GM12878 (cell line): ENCODE results near the gene METAP2. TPM values are rescaled to one million over a fixed set of nuclear protein-coding genes. Genes with fewer than 3 reads are reported as not detected.

Experiments used
- ATAC-seq: fragments of 200-7000 bp; cut with Tn5 transposase; 3 replicates; pipeline ENCODE4 v1.9.1; 2020; ENCODE audit warnings: mild to moderate bottlenecking, moderate library complexity
- BruUV-seq: library from RNA; stranded (reverse); fragments of 400-500 nt; replicated peaks from 2 replicates; lab custom pipeline; 2021; lab: Mats Ljungman, UMichigan
- CTCF ChIA-PET: fragments of 300-600 bp; sonication (Branson Sonifier 250); formaldehyde crosslinking; extraction: SDS; loops from one replicate; lab custom pipeline; 2021; ENCODE audit warnings: inconsistent platforms; lab: Yijun Ruan, JAX
- POLR2A ChIA-PET: fragments of 350-600 bp; formaldehyde crosslinking; extraction: SDS; loops from one replicate; lab custom pipeline; 2021; ENCODE audit warnings: inconsistent platforms; lab: Charles Lee
- RAD21 ChIA-PET: fragments of 300-600 bp; sonication (Branson Sonifier 250); formaldehyde crosslinking; loops from one replicate; lab custom pipeline; 2023; ENCODE audit warnings: antibody characterized with exemption; ENCODE audit not compliant: unreplicated experiment; lab: Charles Lee
- SMC1A ChIA-PET: fragments of 300-600 bp; sonication (Branson Sonifier 250); formaldehyde crosslinking; loops from one replicate; lab custom pipeline; 2023; ENCODE audit not compliant: unreplicated experiment, uncharacterized antibody; lab: Charles Lee
- DNase-seq: peaks from one replicate; pipeline ENCODE4 v3.0.0-alpha.2; 2011; ENCODE audit warnings: low read depth, low spot score
- FAIRE-seq: peaks from 3 replicates; lab custom pipeline; 2011; peaks lifted over from hg19 to GRCh38; lab: Jason Lieb, UNC
- H2AFZ ChIP-seq: 2 replicates; pipeline ENCODE4 v1.6.0; 2011; ENCODE audit warnings: low read depth, low read length, control low read depth; ENCODE audit not compliant: control insufficient read depth
- H3K27ac ChIP-seq: 2 replicates; pipeline ENCODE4 v1.5.1; 2011; ENCODE audit warnings: control low read depth; ENCODE audit not compliant: control insufficient read depth, insufficient read depth
- H3K27me3 ChIP-seq, 2 experiments: replicated peaks in 1 of 2; 2 replicates each; pipeline versions ENCODE4 v1.6.0 to v1.6.1; 2011; ENCODE audit warnings: low read length in 1 of 2; ENCODE audit not compliant: control insufficient read depth in 2 of 2, insufficient read depth in 2 of 2
- H3K36me3 ChIP-seq, 2 experiments: 2 replicates each; pipeline ENCODE4 v1.5.1; 2011; ENCODE audit warnings: low read length in 1 of 2; ENCODE audit not compliant: control insufficient read depth in 2 of 2, insufficient read depth in 2 of 2
- H3K4me1 ChIP-seq: 2 replicates; pipeline ENCODE4 v1.6.1; 2011; ENCODE audit warnings: mild to moderate bottlenecking, low read length, moderate library complexity, mixed read lengths; ENCODE audit not compliant: control insufficient read depth, insufficient read depth
- H3K4me2 ChIP-seq: 2 replicates; pipeline ENCODE4 v1.6.0; 2011; ENCODE audit warnings: control low read depth; ENCODE audit not compliant: control insufficient read depth, insufficient read depth
- H3K4me3 ChIP-seq: fragments of 200-600 bp; sonication (generic); 2 replicates; pipeline ENCODE4 v1.5.1; 2016
- H3K79me2 ChIP-seq: 2 replicates; pipeline ENCODE4 v1.6.0; 2011; ENCODE audit warnings: low read length; ENCODE audit not compliant: control insufficient read depth, insufficient read depth
- H3K9ac ChIP-seq: 2 replicates; pipeline ENCODE4 v1.8.0; 2011; ENCODE audit warnings: low read length, control low read depth, mixed read lengths; ENCODE audit not compliant: control insufficient read depth, insufficient read depth
- H3K9me3 ChIP-seq: replicated peaks from 3 replicates; pipeline ENCODE4 v1.5.1; 2011; ENCODE audit warnings: mild to moderate bottlenecking, low read length; ENCODE audit not compliant: control insufficient read depth, insufficient read depth
- H4K20me1 ChIP-seq: 2 replicates; pipeline ENCODE4 v1.6.0; 2011; ENCODE audit not compliant: control insufficient read depth, insufficient read depth
- MTA2 ChIP-seq: fragments of 450-650 bp; IDR thresholded peaks from 2 replicates; pipeline ENCODE4 v1.6.1; 2016; ENCODE audit warnings: low read depth, mild to moderate bottlenecking, moderate library complexity
- RFX5 ChIP-seq: IDR thresholded peaks from 2 replicates; pipeline ENCODE4 v1.6.1; 2011; ENCODE audit warnings: low read depth, low read length, improper control_type of control experiment
- WRNIP1 ChIP-seq: IDR thresholded peaks from 2 replicates; pipeline ENCODE4 v1.6.1; 2011; ENCODE audit warnings: low read depth, low read length, improper control_type of control experiment, borderline replicate concordance
- WGBS: methylation state at CpG from one replicate; pipeline ENCODE4 v1.1.6; 2016; ENCODE audit warnings: low lambda C conversion rate; ENCODE audit not compliant: insufficient replicate concordance, insufficient coverage; ENCODE audit errors: missing lambda C conversion rate; 5-methylcytosine and 5-hydroxymethylcytosine counted together
- in situ Hi-C: fragments of 300-500 bp; cut with MboI; formaldehyde crosslinking; loops from 9 replicates; pipeline ENCODE4 v1.14.3; 2018; ENCODE audit warnings: mixed read lengths
- intact Hi-C: fragments of 100-400 bp; cut with micrococcal nuclease; formaldehyde crosslinking; loops from one replicate; pipeline ENCODE4 v1.14.2; 2022; ENCODE audit not compliant: unreplicated experiment
- polyA plus RNA-seq, 11 experiments: library from polyadenylated mRNA; depleted of rRNA in 4 of 11; unstranded in 6 of 11; stranded (reverse) in 5 of 11; fragments of >200 nt; fragmentation: Nextera tagmentation in 4 of 11; fragmentation: Illumina TruSeq in 1 of 11; extraction: Ambion mirVana in 4 of 11; extraction: Trizol in 1 of 11; gene quantifications; 1 replicate in 1 of 11; 2 replicates in 10 of 11; pipeline versions ENCODE4 v1.2.1 to v1.2.3, GENCODE V29; 2011 to 2016; ENCODE audit warnings: inconsistent platforms in 2 of 11, missing spikeins in 2 of 11, low read depth in 1 of 11
- total RNA-seq, 4 experiments: library from RNA; depleted of rRNA in 3 of 4; stranded (reverse); fragments of >200 nt in 3 of 4; fragmentation: Illumina TruSeq in 1 of 4; extraction: Trizol in 1 of 4; gene quantifications; 2 replicates each; pipeline versions ENCODE4 v1.2.1 to v1.2.3, GENCODE V29; 2013 to 2021
- TF ChIP-seq, protein P1 (sequence below): fragments of 450-650 bp; IDR thresholded peaks from 2 replicates; pipeline ENCODE4 v1.6.1; 2017; ENCODE audit warnings: antibody characterized with exemption, mild to moderate bottlenecking, moderate library complexity

Gene METAP2
- total and polyA plus RNA-seq, 10 of the 15 experiments (the other 5 are each of a cell fraction or from before 2014, with no cell fraction given) = 50.7 to 132 (median 73.9) TPM

DNA sequence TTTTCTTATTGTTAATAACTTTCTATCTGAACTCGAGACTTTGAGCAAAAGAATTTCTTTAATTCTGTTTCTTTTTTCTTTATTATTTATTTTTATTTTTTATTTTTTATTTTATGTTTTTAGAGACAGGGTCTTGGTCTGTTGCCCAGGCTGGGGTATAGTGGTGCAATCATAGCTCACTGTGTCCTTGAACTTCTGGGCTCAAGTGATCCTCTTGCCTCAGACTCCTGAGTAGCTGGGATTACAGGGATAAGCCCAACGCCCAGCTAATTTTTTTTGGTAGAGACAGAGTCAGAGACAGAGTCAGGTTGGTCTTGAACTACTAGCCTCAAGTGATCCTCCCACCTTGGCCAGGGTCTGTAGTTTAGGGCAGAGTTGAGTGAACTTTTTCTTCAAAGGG is 18.5 kb downstream of the METAP2 start (continued):
- TF ChIP-seq, protein P1, sequence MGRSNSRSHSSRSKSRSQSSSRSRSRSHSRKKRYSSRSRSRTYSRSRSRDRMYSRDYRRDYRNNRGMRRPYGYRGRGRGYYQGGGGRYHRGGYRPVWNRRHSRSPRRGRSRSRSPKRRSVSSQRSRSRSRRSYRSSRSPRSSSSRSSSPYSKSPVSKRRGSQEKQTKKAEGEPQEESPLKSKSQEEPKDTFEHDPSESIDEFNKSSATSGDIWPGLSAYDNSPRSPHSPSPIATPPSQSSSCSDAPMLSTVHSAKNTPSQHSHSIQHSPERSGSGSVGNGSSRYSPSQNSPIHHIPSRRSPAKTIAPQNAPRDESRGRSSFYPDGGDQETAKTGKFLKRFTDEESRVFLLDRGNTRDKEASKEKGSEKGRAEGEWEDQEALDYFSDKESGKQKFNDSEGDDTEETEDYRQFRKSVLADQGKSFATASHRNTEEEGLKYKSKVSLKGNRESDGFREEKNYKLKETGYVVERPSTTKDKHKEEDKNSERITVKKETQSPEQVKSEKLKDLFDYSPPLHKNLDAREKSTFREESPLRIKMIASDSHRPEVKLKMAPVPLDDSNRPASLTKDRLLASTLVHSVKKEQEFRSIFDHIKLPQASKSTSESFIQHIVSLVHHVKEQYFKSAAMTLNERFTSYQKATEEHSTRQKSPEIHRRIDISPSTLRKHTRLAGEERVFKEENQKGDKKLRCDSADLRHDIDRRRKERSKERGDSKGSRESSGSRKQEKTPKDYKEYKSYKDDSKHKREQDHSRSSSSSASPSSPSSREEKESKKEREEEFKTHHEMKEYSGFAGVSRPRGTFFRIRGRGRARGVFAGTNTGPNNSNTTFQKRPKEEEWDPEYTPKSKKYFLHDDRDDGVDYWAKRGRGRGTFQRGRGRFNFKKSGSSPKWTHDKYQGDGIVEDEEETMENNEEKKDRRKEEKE = no peak

DNA sequence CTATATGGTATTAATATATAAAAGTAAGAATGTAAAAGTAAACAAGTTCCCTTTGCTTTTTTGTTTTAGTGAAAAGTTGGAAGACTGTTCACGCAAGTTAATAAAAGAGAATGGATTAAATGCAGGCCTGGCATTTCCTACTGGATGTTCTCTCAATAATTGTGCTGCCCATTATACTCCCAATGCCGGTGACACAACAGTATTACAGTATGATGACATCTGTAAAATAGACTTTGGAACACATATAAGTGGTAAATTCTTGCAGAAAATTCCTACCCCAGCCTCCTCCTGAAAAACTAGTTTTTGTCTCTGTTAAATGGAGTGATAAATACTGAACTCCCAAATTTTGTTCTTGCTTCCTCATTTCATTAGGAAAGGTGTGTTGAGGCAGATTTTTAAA is 20.9 kb downstream of the METAP2 start:
- no peak for ATAC-seq
- no peak overlapping the region for H3K4me3 ChIP-seq
- H3K27me3 ChIP-seq = no peaks in the 10 kb centered on the region
- intact Hi-C loops = no loop called here
- H4K20me1 ChIP-seq = no peaks in the 10 kb centered on the region
- H3K79me2 ChIP-seq = no peaks in the 10 kb centered on the region
- no peak overlapping the region for H3K9ac ChIP-seq
- H3K36me3 ChIP-seq = peaks cover 6 to 36% of the 10 kb centered on the region in 2 experiments
- no peak for FAIRE-seq
- no peak for DNase-seq
- peaks cover 9% of the 10 kb centered on the region; the same call in 2 of the 3 replicates for H3K9me3 ChIP-seq
- H3K4me1 ChIP-seq = no peaks in the 10 kb centered on the region
- SMC1A ChIA-PET = no interaction called here
- H2AFZ ChIP-seq = no peak overlapping the region
- in situ Hi-C loops = no loop called here
- BruUV-seq = no TSS peak
- RAD21 ChIA-PET = no interaction called here
- no peak overlapping the region for H3K4me2 ChIP-seq
- CTCF ChIA-PET = no interaction called here
- TF ChIP-seq WRNIP1 (no peak), RFX5 (no peak), MTA2 (no peak)
- H3K27ac ChIP-seq = no peak overlapping the region
- POLR2A ChIA-PET = no interaction called here
- 94% methylated on average over 2 of the region's 2 CpGs for whole genome bisulfite sequencing
